HG02588 (cell line): ENCODE results near the gene ADNP.
"Not testable (repeated sequence)": the region's sequence is repeated elsewhere in the genome, so short reads cannot be mapped to it uniquely, and the experiment has no call there.

ENCODE experiments used
- ATAC-seq: cut with Tn5 transposase; IDR thresholded peaks from one replicate; pipeline ENCODE4 v1.9.1; 2021; ENCODE audit warnings: mild to moderate bottlenecking, moderate library complexity; ENCODE audit not compliant: unreplicated experiment

The ADNP gene

DNA sequence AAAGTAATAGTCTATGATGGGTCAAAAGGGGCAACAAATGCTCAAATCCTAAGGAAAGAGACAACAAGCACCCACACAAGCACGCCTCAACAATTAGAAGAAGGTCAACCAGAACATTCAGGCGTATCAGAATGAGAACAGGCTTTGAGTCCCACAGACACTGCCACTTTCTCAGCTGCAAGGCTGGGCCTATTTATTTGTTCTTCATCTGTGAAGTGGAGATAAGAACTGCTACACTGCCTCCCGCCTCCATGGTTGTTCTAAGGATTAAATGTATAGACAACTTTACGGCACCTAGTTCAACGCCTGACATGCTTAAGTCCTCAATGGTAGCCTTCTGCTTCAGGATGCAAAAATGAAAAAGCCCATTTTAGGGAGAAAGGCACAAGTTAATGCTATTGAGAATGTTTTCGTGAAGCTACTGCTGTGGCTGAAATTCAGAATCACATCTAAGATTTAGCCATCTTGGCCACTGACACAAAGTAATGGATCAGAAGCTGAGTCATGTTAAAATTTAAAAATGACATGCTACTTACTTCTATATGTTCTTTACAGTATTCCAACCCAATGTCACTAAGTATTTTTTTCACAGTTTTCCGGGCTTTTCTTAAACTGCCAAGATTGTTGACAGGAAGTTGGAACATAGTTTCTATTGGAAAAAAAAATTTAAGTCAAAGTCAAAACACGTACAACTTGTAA, 27.7 kb downstream of the ADNP start:
- no peak for ATAC-seq

DNA sequence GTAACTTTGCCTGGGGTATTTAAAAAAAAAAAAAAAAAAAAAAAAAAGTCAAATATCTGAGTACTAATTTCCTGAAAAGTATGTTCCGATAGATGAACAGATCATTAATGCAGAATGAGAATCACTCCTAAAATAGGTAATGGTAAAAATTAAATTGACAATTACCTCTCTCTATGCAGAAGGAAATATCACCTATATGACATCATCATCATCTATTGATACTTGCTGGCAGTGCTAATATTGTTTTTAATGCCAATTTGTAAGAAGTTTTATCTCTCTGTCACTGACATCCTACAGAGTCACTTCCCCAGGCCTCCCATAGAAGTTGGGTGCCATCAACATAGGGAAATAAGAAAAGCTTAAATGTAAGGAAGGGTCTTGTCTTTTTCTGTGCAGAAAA, 29.9 kb downstream of the ADNP start:
- ATAC-seq, result no peak

DNA sequence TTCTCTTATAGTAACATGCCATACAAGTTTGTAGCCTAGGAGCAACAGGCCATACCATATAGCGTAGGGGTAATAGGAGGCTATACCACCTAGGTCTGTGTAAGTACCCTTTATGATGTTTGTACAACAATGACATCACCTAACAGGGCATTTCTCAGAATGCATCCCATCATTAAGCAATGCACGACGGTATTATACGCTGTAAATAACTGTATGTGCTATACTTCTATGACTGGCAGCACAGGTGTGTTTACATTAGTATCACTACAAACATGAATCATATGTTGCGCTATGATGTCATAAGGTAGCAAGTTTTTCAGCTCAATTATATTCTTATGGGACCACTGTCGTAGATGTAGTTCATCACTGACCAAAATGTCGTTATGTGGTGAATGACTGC, 31.0 kb downstream of the ADNP start:
- no peak for ATAC-seq

DNA sequence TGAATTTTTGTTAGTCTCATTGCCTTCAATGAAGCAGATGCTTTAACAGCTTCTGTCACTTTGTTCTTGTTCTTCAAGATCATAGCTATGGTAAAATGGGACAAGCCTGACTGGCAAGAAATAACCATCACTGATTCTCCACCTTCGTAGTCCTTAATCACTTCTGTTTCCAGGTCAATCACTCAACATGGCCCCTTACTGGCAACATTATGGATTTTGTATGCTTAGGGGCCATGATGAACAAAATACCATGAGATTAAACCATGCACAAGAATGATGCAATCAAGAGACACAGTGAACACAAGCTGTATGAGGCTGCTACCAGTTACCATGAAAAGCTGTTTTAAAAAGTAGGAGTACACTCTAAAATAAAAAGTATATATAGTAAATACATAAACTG, 32.8 kb downstream of the ADNP start:
- no peak for ATAC-seq

DNA sequence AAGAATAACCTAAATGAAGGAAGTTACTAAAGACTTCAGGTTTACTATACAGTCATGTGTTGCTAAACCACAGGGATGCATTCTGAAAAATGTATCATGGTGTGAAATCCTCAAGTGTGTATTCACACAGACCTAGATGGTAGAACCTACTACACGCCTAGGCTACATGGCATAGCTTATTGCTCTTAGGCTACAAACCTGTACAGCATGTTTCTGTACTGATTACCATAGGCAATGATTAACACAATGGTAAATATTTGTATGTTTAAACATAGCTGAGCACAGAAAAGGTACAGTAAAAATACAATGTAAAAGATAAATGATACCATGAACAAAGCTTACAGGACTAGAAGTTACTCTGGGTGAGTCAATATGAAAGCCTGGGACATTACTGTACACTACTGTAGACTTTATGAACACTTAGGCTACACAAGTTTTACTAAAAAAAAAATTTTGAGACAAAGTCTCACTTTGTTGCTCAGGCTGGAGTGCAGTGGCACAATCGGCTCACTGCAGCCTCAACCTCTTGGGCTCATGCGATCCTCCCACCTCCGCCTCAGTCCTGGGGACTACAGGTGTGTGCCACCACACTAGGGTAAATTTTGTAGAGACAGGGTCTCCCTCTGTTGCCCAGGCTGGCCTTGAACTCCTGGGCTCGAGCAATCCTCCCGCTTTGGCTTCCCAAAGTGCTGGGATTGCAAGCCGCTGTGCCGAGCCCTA, 36.0 kb downstream of the ADNP start:
- no peak for ATAC-seq

DNA sequence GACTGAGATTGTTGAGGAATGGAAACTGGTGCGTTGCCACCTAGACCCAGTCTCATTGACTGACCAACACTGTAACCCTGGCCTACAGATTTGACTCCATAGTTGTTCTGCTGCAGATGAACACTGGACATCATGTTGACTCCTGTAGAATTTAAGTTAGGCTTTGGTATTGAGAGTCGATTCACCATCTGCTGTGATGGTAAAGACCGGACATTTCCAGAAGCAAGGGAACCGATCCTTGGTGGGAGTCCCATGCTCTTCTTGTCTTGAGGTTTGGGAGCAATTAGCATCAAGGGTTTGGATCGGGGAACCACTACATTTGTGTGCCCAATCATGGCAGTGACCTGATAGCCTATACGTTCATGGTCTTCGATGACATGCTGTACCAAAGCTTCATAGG, 37.6 kb downstream of the ADNP start:
- ATAC-seq, result no peak

DNA sequence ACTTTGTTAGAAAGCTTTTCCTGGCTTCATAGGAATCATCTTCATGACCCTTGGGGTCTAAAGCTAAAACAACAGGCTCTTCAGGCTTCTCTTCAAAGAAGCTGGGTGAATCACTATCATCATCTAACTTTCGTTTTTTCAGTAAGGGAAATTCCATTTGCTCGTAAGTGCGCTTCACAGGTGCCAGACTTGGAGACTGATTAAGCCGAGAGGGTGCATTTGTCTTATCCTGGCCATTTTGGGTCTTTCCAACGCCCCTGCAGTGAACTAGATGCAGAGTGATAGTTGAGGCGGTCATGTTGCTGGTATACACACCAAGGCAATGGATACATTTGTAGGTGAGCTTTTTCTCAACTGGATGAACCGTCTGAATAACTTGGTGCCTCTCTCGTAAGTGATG, 38.8 kb downstream of the ADNP start:
- no peak for ATAC-seq

DNA sequence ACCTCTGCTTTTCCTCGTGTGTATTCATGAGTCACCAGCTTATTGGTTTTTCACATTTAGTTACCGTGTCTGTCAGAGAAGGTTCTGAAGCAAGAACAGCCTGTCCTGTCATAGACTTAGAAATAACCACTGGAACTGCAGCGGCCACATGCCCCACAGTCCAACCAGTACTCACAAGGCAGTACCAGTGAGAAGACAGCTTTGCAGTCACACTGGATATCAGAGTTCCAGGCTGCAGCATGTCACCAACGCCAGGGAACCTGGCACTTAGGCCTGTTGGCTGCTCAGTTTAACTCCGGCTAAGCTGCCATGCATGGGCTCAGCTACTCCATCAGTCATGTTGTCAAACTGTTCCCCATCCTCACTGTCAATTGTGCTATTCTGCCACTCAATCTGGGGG, 40.1 kb downstream of the ADNP start:
- ATAC-seq, result no peak

DNA sequence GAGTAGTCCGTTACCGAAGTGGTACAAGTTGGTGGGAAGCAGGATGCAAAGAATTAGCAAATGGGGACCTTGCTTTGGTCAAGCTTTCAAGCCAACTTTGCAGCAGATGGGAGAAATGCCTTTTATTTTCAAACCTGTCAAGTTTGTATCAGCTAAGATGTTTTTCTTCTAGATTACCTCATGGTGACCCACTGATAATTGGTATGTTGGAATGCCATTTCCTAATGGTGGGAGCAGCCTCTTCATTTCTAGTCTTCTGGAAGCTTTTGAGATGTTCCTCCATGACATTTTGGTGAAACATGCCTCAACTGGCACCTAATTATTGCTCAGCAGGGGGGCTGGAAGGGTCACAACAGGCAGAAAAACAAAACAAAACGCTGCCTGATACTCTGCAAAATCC, 43.7 kb downstream of the ADNP start:
- ATAC-seq, result no peak

DNA sequence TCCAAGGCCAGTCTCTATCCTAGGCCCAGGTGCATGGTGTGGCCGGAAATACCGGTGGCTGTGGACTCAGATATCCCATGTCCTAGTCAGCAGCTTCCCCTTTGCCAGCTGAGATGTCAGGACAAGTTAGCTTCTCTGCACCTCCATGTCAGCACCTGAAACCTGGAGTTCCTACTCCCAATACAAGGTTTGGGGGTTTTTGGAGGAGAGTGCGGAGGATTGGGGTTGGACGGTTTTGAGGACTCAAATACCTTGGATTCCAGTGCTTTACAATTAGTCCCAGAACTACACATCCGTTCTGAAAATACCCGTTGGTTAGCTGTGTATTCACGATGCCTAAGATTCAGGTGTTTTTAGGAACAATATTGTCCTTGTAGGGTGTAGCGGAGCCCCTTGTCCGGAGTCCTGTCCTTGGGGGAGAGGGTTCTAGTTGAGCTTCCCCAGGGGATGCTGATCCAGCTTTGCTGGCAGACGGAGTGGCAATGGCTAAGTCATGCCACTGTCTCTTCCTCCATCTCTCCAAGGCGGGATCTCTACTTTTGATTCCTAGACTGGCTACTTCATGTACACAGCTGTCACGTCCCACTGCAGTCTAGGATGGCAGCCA, 45.0 kb downstream of the ADNP start:
- no peak for ATAC-seq

DNA sequence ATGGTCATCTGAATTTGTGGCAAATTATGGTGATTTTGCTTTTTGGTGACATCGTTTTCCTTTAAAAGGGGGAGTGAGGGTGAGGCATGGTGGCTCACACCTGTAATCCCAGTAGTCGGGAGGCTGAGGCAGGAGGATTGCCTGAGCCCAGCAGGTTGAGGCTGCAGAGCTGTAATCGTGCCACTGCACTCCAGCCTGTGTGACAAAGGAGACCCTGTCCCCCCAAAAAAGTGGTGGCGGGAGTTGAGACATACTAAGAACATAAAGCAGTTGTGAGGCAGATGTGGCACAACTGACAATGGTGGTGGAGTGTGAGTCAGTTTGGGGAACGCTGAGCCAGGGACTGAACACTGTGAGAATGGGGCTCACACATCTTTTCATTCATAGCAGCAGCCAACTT, 45.5 kb downstream of the ADNP start:
- ATAC-seq, result no peak

DNA sequence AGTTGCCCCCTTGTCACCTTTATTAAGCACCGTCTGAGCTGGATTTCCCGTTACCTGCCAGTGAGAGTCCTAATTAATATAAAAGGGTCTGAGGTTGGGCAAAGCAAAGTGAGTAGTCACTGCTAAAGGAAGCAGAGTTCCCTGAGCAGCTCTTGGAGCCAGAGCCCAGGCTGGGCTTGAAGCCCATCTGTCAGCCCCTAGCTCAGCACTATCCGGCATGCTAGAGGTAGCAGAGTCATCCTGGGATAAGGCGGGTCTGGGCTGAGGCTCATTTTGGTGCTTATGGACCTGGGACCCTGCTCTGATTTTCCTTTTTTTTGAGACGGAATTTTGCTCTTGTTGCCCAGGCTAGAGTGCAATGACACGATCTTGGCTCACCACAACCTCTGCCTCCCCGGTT, 46.2 kb downstream of the ADNP start:
- ATAC-seq, result no peak

DNA sequence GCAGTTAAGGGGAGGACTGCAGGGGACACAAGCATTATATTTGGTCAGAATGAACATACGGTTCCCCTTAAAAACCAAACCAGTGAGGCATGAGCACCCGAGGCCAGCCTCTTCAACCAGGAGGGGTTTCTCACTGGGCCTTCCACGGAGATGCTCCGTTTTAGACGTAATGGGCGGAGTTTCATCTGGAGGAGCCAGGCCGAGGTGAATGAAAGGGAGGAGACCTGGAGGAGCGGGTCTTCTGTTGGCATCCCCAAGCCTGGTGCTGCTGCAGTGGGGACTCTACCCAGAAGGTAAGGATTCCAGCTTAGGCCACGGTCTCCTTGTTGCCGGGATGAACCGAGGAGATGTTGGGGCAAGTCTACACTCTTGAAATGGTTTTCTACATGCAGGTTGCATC, 47.4 kb downstream of the ADNP start:
- no peak for ATAC-seq

DNA sequence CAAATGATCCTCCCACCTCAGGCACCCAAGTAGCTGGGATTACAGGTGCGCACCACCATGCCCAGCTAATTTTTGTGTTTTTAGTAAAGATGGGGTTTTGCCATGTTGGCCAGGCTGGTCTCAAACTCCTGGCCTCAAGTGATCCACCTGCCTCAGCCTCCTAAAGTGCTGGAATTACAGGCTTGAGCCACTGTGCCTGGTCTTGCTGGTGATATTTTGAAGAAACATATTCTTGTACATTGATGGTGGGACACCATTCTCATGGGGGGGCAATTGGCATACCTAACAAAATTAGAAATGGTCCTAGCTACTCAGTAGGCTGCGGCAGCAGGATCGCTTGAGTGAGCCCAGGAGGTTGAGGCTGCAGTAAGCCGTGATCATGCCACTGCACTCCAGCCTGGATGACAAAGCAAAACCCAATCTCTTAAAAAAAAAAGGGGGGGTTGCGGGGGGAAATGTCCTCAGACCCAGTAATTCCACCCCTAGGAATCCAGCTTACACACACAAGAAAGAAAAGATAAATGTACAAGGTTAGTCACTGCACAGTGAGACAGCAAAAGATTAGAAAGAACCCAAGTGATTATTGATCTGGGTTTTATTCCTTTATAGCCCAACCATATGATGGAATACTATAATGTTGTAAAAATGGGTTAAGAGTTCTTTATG, 49.3 kb downstream of the ADNP start:
- ATAC-seq, result not testable (repeated sequence)

DNA sequence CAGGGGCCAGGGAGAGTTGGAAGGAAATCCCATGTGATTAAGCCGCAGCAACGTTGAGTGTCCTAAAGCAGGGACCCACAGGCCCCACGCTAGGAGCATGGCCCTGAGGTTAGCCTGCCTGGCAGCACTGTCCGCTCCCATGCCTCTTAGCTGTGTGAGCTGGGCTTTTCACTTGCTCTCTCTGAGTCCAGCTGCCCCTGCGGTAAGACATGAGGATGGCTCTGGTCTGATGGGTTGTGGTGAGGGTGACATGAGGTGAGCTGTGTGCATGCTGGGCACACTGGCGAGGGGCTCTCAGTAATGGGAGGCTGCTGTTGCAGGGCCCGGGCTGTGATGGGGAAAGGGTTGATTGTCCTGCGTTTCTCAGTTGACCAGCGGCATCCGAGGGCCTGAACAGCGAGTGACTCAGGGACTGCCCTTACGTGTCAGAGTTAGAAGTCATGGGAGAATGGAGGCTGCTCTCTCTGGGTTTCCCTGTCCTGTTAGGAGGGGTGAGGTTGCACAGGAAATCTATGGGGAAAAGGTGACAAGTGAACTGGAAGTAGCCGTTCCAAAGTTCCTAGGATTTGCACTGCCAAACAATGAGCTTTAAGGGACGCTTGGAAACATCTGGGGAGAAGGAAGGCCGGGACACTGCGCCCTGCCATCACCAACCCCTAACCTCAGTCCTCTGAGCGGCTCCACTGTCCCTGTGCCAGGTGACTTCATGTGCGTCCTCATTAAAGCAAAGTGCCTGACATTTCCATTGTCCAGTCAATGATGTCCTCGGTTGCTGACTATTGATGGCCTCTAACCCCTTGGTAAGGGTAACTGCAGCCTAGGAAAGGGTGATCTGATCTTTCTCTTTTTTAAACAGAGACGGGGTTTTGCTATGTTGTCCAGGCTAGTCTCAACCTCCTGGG, 51.3 kb downstream of the ADNP start:
- ATAC-seq, result no peak

DNA sequence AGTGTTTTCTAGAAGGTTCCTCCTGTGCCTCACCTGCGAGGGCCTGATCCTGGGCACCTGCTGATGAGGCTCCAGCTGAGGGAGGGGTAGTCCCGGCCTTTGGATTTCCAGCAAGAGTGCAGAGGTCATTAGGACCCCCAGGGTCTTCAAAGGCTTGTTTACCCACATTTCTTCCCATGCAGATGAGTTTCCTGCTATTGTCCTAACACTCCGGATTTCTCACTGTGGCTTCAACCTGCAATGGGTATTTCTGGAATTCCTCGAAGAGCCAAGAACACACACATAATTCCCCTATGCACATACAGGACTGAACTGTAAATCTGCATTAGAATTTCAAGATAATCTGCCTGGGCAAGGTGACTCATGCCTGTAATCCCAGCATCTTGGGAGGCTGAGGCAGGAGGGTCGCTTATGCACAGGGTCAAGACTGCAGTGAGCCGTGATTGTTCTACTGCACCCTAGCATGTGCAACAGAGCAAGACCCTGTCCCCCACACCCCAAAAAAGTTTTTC, 53.9 kb downstream of the ADNP start:
- no peak for ATAC-seq

DNA sequence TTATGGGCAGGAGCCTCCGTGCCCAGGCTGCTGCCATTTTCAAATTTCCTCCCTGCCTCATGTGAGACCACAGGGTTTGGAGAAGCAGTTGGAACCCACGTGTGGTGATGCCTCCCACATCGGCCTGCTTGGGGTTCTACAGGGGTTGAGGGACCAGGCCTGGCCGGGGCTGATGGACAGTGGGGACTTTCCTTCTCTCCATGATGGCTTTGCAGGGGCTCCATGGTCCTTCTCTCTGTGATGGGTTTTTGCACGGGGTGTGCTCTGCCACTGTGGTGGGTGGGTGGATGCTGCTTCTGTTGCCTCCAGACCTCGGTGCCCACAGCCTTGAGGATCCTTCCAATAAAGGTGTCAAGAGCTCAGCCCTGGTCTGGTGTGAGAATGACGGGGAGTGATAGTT, 54.4 kb downstream of the ADNP start:
- ATAC-seq, result no peak

DNA sequence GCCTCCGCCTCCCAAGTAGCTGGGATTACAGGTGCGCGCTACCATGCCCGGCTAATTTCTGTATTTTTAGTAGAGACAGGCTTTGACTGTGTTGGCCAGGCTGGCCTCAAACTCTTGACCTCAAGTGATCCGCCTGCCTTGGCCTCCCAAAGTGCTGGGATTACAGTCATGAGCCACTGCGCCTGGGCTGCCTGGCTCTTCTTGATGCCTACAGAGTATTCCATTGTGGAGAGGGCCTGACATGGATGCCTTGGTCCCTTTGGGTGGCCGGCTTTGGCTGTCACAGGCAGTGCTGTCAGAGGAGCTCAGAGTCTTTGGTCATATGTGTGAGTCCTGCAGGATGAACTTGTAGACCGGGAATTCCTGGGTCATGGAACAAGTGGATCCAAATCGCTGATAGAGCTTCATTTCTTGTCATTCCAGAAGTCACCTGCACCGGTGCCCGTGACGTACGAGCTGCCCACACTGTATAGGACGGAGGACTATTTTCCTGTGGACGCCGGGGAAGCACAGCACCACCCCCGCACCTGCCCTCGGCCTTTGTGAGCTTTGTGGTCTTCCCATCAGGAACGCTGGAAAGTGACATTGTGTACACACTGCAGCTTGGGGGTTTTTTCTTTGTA, 55.1 kb downstream of the ADNP start:
- no peak for ATAC-seq

DNA sequence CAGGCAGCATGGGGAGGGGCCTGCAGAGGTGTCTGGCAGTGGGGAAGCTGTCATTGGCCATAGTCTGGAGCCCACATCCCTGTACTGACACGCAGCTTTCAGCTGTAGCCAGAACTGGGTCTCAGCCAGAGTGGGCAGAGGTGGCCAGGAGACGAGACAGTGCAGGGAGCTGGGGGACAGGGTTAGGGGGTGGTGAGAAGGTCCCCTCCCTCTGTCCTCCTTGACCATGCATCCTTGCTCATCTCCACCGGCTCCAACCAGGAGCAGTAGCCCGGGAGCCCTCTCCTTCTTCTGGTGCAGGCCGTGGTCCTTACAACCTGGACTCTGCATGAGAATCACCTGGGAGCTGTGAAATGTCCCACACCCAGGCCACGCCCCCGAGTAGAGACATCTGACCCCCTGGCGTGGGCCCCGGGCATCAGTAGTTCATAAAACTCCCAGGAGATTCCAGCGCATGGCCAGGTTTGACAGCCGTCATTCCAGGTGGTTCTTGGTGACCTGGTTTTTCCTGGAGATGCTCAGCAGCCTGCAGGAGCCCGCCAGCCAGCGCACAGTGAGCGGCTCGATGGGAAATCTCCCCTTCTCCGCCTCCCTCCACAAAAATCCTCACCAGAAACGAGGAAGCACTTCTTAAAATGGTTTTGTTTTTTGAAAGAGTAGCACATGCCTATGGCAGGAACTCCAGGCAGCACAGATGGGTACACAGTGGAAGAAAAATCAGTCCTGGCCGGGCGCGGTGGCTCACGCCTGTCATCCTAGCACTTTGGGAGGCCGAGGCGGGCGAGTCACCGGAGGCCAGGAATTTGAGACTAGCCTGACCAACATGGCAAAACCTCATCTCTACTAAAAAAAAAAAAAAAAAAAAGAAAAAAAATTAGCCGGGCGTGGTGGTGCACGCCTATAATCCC, 56.2 kb downstream of the ADNP start:
- no peak for ATAC-seq
